H9 (cell line): ENCODE data around the gene GSN. TPM values are rescaled to one million over a fixed set of nuclear protein-coding genes. Genes with fewer than 3 reads are reported as not detected.

Experiments
- DNase-seq: peaks from one replicate; pipeline ENCODE4 v3.0.0-alpha.2; 2017
- H2AFZ ChIP-seq: one replicate; pipeline ENCODE4 v1.6.1; 2013; ENCODE audit warnings: mild to moderate bottlenecking, low read length, control low read depth, moderate library complexity
- H2AK5ac ChIP-seq: 2 replicates; pipeline ENCODE4 v1.6.1; 2013; ENCODE audit warnings: low read length, control low read depth, mixed read lengths; ENCODE audit not compliant: insufficient read length
- H2BK120ac ChIP-seq: one replicate; pipeline ENCODE4 v1.6.1; 2013; ENCODE audit warnings: low read depth, mild to moderate bottlenecking, low read length, control low read depth, inconsistent platforms; ENCODE audit not compliant: poor library complexity, severe bottlenecking
- H2BK12ac ChIP-seq: 2 replicates; pipeline ENCODE4 v1.6.1; 2013; ENCODE audit warnings: low read length, control low read depth, mixed read lengths, low read depth; ENCODE audit not compliant: insufficient read length
- H2BK15ac ChIP-seq: 2 replicates; pipeline ENCODE4 v1.6.1; 2013; ENCODE audit warnings: low read depth, low read length, control low read depth
- H2BK20ac ChIP-seq: one replicate; pipeline ENCODE4 v1.6.1; 2013; ENCODE audit warnings: low read depth, mild to moderate bottlenecking, low read length, control low read depth, inconsistent platforms; ENCODE audit not compliant: poor library complexity, severe bottlenecking
- H2BK5ac ChIP-seq: 2 replicates; pipeline ENCODE4 v1.6.1; 2013; ENCODE audit warnings: low read length, control low read depth, mixed read lengths; ENCODE audit not compliant: insufficient read length
- H3K14ac ChIP-seq: 2 replicates; pipeline ENCODE4 v1.6.1; 2013; ENCODE audit warnings: low read length, control low read depth; ENCODE audit not compliant: insufficient read depth
- H3K18ac ChIP-seq: 2 replicates; pipeline ENCODE4 v1.6.1; 2013; ENCODE audit warnings: low read depth, mild to moderate bottlenecking, mixed read lengths, low read length, control low read depth; ENCODE audit not compliant: insufficient read length
- H3K23ac ChIP-seq: 2 replicates; pipeline ENCODE4 v1.6.1; 2013; ENCODE audit warnings: low read length, control low read depth, mixed read lengths, low read depth; ENCODE audit not compliant: insufficient read length
- H3K23me2 ChIP-seq: 2 replicates; pipeline ENCODE4 v1.6.1; 2013; ENCODE audit warnings: low read depth, mild to moderate bottlenecking, mixed read lengths, low read length, control low read depth; ENCODE audit not compliant: insufficient read length, poor library complexity, severe bottlenecking
- H3K27ac ChIP-seq: 2 replicates; pipeline ENCODE4 v1.5.1; 2013; ENCODE audit warnings: low read length, control low read depth, mixed read lengths, low read depth; ENCODE audit not compliant: insufficient read length
- H3K27me3 ChIP-seq: 2 replicates; pipeline ENCODE4 v1.6.1; 2013; ENCODE audit warnings: low read length, control low read depth, inconsistent platforms; ENCODE audit not compliant: insufficient read depth
- H3K4ac ChIP-seq: 2 replicates; pipeline ENCODE4 v1.6.1; 2013; ENCODE audit warnings: low read depth, mild to moderate bottlenecking, control low read depth, inconsistent platforms, low read length, moderate library complexity
- H3K4me1 ChIP-seq: 2 replicates; pipeline ENCODE4 v1.6.1; 2013; ENCODE audit warnings: low read length, control low read depth, inconsistent platforms; ENCODE audit not compliant: insufficient read depth
- H3K4me2 ChIP-seq: 2 replicates; pipeline ENCODE4 v1.6.1; 2013; ENCODE audit warnings: low read length, control low read depth, mixed read lengths; ENCODE audit not compliant: insufficient read length, insufficient read depth
- H3K56ac ChIP-seq: 2 replicates; pipeline ENCODE4 v1.6.1; 2013; ENCODE audit warnings: low read depth, mild to moderate bottlenecking, mixed read lengths, low read length, control low read depth; ENCODE audit not compliant: insufficient read length
- H3K79me1 ChIP-seq: 2 replicates; pipeline ENCODE4 v1.6.1; 2013; ENCODE audit warnings: low read depth, mild to moderate bottlenecking, moderate library complexity, low read length, control low read depth, inconsistent platforms; ENCODE audit not compliant: insufficient read depth, poor library complexity, severe bottlenecking
- H3K79me2 ChIP-seq: 2 replicates; pipeline ENCODE4 v1.6.1; 2013; ENCODE audit warnings: low read length, control low read depth, inconsistent platforms; ENCODE audit not compliant: insufficient read depth
- H3K9ac ChIP-seq: 2 replicates; pipeline ENCODE4 v1.6.1; 2013; ENCODE audit warnings: low read length, control low read depth, mixed read lengths; ENCODE audit not compliant: insufficient read length; ENCODE audit errors: extremely low read depth
- H3K9me3 ChIP-seq: one replicate; pipeline ENCODE4 v1.6.1; 2013; ENCODE audit warnings: low read depth, low read length, inconsistent platforms; ENCODE audit not compliant: control insufficient read depth
- H3T11ph ChIP-seq: one replicate; pipeline ENCODE4 v1.6.1; 2013; ENCODE audit warnings: mild to moderate bottlenecking, low read length, control low read depth, inconsistent platforms
- H4K20me1 ChIP-seq: one replicate; pipeline ENCODE4 v1.6.1; 2013; ENCODE audit not compliant: control insufficient read depth, insufficient read length, insufficient read depth
- H4K5ac ChIP-seq: 2 replicates; pipeline ENCODE4 v1.6.1; 2013; ENCODE audit warnings: low read depth, mild to moderate bottlenecking, mixed read lengths, low read length, control low read depth; ENCODE audit not compliant: insufficient read length
- H4K8ac ChIP-seq: replicated peaks from 2 replicates; pipeline ENCODE4 v1.6.1; 2013; ENCODE audit warnings: low read length, control low read depth, mixed read lengths, low read depth; ENCODE audit not compliant: insufficient read length
- H4K91ac ChIP-seq: 2 replicates; pipeline ENCODE4 v1.6.1; 2013; ENCODE audit warnings: low read depth, mild to moderate bottlenecking, moderate library complexity, mixed read lengths, low read length, control low read depth; ENCODE audit not compliant: insufficient read length
- H3K27ac Mint-ChIP-seq, 3 experiments: 2 replicates in 2 of 3; 3 replicates in 1 of 3; pipeline ENCODE4 v1.8.0; 2020 to 2021; ENCODE audit warnings: mixed read lengths in 3 of 3, mild to moderate bottlenecking in 1 of 3, moderate library complexity in 1 of 3
- H3K27me3 Mint-ChIP-seq: 2 replicates; pipeline ENCODE4 v1.8.0; 2021; ENCODE audit warnings: low read depth, mild to moderate bottlenecking, moderate library complexity, mixed read lengths
- H3K36me3 Mint-ChIP-seq, 3 experiments: 2 replicates in 2 of 3; 3 replicates in 1 of 3; pipeline ENCODE4 v1.8.0; 2020 to 2021; ENCODE audit warnings: low read depth in 3 of 3, mixed read lengths in 3 of 3; ENCODE audit not compliant: insufficient read depth in 1 of 3
- H3K4me1 Mint-ChIP-seq, 2 experiments: 2 replicates each; pipeline ENCODE4 v1.8.0; 2020; ENCODE audit warnings: mixed read lengths in 2 of 2
- H3K4me3 Mint-ChIP-seq, 2 experiments: 2 replicates in 1 of 2; 3 replicates in 1 of 2; pipeline ENCODE4 v1.8.0; 2020 to 2021; ENCODE audit warnings: mild to moderate bottlenecking in 2 of 2, mixed read lengths in 2 of 2, moderate library complexity in 1 of 2
- H3K9me3 Mint-ChIP-seq, 2 experiments: 2 replicates in 1 of 2; 3 replicates in 1 of 2; pipeline ENCODE4 v1.8.0; 2020; ENCODE audit warnings: mild to moderate bottlenecking in 2 of 2, mixed read lengths in 2 of 2, moderate library complexity in 1 of 2
- CTCF ChIP-seq: fragments of 200-600 bp; sonication (generic); conservative IDR thresholded peaks from 3 replicates; pipeline ENCODE4 v1.8.0; 2021; ENCODE audit warnings: antibody characterized with exemption, mild to moderate bottlenecking
- WGBS: extraction: QIAGEN DNeasy Blood & Tissue Kit; methylation state at CpG from one replicate; pipeline ENCODE4 v1.1.7; 2013; ENCODE audit warnings: missing lambda C conversion rate, low lambda C conversion rate, mixed read lengths; ENCODE audit not compliant: insufficient read length; ENCODE audit errors: extremely low coverage; 5-methylcytosine and 5-hydroxymethylcytosine counted together
- total RNA-seq: library from RNA; stranded (reverse); gene quantifications from 2 replicates; pipeline ENCODE4 v1.2.1, GENCODE V29; 2021

The GSN gene
- total RNA-seq, 1 experiment from 2014 or later = 14.9 TPM

- Histone ChIP-seq H3K9ac (no peak overlapping the region), H3K23ac (no peak overlapping the region), H2AK5ac (no peak overlapping the region), H3K23me2 (no peaks in the 10 kb centered on the region), H3K4me1 (peaks cover 10% of the 10 kb centered on the region; the same call in 1 of the 2 replicates), H4K20me1 (no peaks in the 10 kb centered on the region), H2AFZ (no peak overlapping the region), H3K79me1 (no peaks in the 10 kb centered on the region), H3K4ac (no peak overlapping the region), H4K91ac (no peak overlapping the region), H3K4me2 (no peak overlapping the region), H4K5ac (no peak overlapping the region), H2BK12ac (no peak overlapping the region), H3K14ac (no peak overlapping the region), H3K79me2 (no peaks in the 10 kb centered on the region), H3K9me3 (no peaks in the 10 kb centered on the region), H3T11ph (no peak overlapping the region), H2BK120ac (no peak overlapping the region), H2BK15ac (no peak overlapping the region), H2BK5ac (no peak overlapping the region), H3K56ac (no peak overlapping the region), H3K27ac (no peak overlapping the region), H3K27me3 (no peaks in the 10 kb centered on the region), H2BK20ac (no peak overlapping the region), H4K8ac (no peak overlapping the region), H3K18ac (no peak overlapping the region)
- no peak for TF ChIP-seq CTCF
- Mint-ChIP-seq H3K9me3 (no peaks in the 10 kb centered on the region; a peak in 1 of 5 replicates), H3K4me1 (peaks cover 18 to 19% of the 10 kb centered on the region in 2 experiments), H3K36me3 (no peaks in the 10 kb centered on the region; a peak in 1 of 7 replicates), H3K27ac (no peak overlapping the region), H3K27me3 (peaks cover 82% of the 10 kb centered on the region), H3K4me3 (no peak overlapping the region)
- no CpG with 5 or more reads among the region's 4 CpGs for WGBS
- DNase-seq = no peak
These were observed 8.5 kb upstream of the GSN start for GRCh38 chr9:121259498-121259897.
